Endometrial microvascular endothelial cells (primary cell): ENCODE measurements around the gene ELP1. TPM values are rescaled to one million over a fixed set of nuclear protein-coding genes. Genes with fewer than 3 reads are reported as not detected.

Experiments used
- in situ Hi-C: cut with HindIII; loops from 2 replicates; pipeline ENCODE4 v1.10.0; 2017; ENCODE audit warnings: low sequenced_read_pairs, low pct_unique_long_range_greater_than_20kb; ENCODE audit errors: inconsistent ontology term
- total RNA-seq: library from RNA; depleted of rRNA; stranded (reverse); fragments of >200 nt; gene quantifications from one replicate; pipeline ENCODE4 v1.2.3, GENCODE V29; 2015; ENCODE audit errors: inconsistent ontology term

Gene ELP1
- total RNA-seq, 1 donor from 2014 or later = 25.6 TPM

DNA sequence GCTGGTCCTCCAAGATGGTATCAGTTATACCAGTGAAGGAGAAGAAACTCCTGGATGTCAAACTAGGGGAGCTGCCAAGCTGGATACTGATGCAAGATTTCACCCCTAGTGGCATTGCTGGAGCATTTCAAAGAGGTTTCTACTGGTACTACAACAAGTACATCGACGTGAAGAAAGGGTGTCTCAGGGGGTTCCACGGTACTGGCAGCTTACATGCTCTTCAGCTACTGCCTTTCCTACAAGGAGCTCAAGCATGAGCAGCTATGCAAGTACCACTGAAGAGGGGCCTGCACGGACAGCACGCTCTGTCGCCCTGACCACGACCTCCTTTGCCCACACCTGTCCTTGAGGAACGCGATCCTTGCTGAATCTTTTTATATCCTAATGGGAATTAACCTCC is 97.6 kb downstream of the ELP1 start:
- in situ Hi-C loops = no loop called here

DNA sequence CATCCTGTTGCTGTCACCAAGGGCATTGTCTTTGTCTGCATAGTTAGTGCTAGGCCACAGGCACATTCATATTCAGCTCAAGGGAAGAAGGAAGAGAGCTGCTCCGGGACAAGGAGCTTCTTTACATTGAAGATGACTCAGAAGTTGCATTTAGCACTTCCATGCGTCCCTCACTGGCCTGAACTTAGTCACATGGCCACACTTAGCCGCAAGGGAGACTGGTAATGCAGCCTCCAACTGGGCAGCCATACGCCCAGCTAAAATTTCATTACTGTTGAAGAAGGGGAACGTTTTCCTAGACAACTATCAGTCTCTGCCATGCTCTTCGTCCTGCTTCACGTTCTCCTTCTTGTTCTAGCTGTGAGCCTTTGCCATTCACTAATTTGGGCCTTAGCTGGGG is 98.1 kb downstream of the ELP1 start:
- in situ Hi-C loops = no loop called here

DNA sequence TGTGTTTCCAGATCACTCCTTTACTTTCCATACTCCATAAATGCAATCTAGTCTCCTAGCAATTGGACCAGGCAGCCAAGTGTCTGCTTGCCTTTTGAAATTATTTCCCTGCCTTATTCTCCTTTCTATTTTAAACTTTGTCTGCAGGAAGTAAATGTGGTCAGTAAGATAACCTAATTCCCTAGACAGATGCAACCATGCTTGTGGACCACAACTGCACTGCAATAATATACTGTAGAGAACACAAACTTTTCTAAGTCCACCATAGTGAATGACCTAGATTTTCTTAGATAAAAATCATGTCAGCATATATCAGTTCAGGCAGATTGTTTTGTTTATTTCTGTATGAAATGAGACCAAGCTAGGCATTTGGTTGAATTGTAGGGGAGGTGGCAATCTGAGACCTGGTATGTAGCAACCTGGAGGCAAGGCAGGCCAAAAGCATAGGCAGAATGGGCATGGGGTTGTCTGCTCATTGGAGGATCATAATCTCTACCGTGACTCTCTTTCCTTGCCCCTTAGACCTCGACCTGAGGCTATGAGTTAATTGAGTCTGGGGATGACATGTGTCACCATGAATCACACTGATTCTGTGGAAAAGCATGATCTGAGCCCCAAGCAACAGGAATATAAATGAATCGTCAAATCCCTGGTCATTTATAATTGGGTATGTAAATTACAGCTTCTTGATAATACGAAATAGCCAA is 98.8 kb downstream of the ELP1 start:
- in situ Hi-C loops = no loop called here

- in situ Hi-C loops = no loop called here
These were observed 101.8 kb downstream of the ELP1 start for GRCh38 chr9:108832179-108832500.

DNA sequence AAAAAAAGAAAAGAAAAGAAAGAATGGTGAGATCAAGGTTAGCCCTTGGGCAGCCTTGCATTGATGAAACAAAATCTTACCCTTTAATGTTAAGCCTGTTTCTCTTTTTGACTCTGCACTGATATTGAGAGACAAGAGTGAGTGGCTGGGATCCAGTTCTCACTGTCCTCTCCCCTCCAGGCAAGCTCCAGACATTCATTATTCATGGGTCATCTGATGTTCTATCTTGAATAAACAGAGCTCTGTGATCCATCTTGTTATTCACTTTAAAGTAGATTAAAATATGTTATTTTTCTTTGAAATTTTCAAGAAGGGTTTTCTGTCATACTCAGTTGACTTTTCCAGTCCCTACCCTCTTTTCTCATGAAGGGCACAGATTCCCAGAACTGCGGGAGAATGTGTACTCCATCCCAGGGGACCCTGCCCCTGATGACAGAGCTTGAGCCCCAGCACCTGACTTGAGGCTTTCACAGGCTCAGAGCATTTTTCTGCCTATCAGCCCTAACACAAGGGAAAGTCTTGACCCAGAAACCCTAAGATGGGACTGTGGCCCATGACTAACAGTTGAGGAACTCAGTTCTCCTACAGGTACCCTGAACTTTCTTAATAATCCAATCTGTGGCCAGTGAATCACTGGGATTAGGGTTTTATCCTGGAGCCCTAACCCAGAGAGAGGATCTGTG is 102.3 kb downstream of the ELP1 start:
- in situ Hi-C loops = no loop called here

GRCh38 chr9:108830272-108830671 is 103.7 kb downstream of the ELP1 start:
- in situ Hi-C loops = no loop called here

DNA sequence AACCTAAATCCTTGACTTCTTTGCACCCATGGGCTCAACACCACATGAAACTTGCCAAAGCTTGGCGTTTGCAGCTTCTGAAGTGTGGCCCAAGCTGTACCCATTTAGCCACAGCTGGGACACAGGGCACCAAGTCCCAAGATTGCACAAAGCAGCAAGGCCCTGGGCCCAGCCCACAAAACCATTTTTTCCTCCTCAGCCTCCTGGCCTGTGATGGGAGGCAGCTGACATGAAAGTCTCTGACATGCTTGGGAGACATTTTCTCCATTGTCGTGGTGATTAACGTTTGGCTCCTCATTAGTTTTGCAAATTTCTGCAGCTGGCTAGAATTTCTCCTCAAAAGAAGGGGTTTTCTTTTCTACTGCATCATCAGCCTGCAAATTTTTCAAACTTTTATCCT is 110.1 kb downstream of the ELP1 start:
- in situ Hi-C loops = no loop called here

Other genes with a start within 250 kb of the ELP1 start
- gene ACTL7B, start 78.1 kb downstream of the ELP1 start, total RNA-seq = not detected
- gene ACTL7A, start 71.9 kb downstream of the ELP1 start, total RNA-seq = not detected
- 12.0 TPM for gene ABITRAM, start 276 bp upstream of the ELP1 start, total RNA-seq
- gene CTNNAL1, start 79.4 kb upstream of the ELP1 start, total RNA-seq = 153 TPM
- gene TMEM245, start 185.8 kb upstream of the ELP1 start, total RNA-seq = 32.5 TPM
- gene FRRS1L, start 233.1 kb upstream of the ELP1 start, total RNA-seq = not detected